Activated CD4-positive, alpha-beta T cell treated with anti-CD3 and anti-CD28 coated beads, Interleukin-2, amount 10 ng/mL, durations not matched to agents 24 days and 14 days (primary cell): ENCODE results near the gene CENPVL3. TPM values are rescaled to one million over a fixed set of nuclear protein-coding genes. Genes with fewer than 3 reads are reported as not detected.

Source experiments
- total RNA-seq: library from RNA; stranded (reverse); gene quantifications from 2 replicates; pipeline ENCODE4 v1.2.3, GENCODE V29; 2022

The CENPVL3 gene
- total RNA-seq, 1 donor from 2014 or later = not detected

Other genes starting within 250 kb of the CENPVL3 start
- 3.4 and 3.6 TPM in 2 replicates for gene NUDT11, start 122.3 kb downstream of the CENPVL3 start, total RNA-seq
- gene CENPVL2, start 63.9 kb upstream of the CENPVL3 start, total RNA-seq = not detected in 2 replicates
- gene CENPVL1, start 91.6 kb upstream of the CENPVL3 start, total RNA-seq = not detected in 2 replicates
- gene GSPT2, start 124.5 kb upstream of the CENPVL3 start, total RNA-seq = 12.8 and 13.2 TPM in 2 replicates